NCI-H2029 treated with DMSO at 0.1 percent for 48 hours (cell line): ENCODE results near the gene ARIH1.
"Not testable (repeated sequence)": the region's sequence is repeated elsewhere in the genome, so short reads cannot be mapped to it uniquely, and the experiment has no call there.

Source experiments
- DNase-seq: peaks from one replicate; lab custom pipeline; 2025; lab: John Stamatoyannopoulos, UW

The ARIH1 gene

GRCh38 chr15:72608084-72608483 lies 134.0 kb downstream of the ARIH1 start:
- DNase-seq: not testable (repeated sequence)

DNA sequence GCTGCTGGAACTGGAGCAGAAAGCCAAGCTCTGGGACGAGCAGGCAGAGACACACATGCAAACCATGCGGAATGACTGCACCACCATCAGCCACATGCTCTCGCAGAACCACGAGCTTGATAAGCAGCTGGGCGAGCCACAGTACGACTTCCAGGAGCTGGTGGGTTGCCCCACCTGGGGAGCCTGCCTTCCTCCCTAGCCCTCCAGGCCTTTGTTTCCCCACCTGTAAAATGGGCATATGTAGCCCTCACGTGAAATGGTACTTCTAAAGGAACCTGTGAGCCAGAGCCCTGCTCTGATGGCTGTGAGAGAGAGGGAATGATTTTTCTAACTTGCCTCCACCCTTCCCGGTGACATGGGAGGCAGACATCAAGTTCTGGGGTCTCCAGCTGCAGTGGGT lies 135.7 kb downstream of the ARIH1 start:
- DNase-seq: no peak

GRCh38 chr15:72612324-72612723 lies 138.2 kb downstream of the ARIH1 start:
- DNase-seq: not testable (repeated sequence)

- peak; percentile 43 for DNase-seq
Observed at GRCh38 chr15:72614810-72615532, 140.8 kb downstream of the ARIH1 start.

GRCh38 chr15:72615533-72616233 lies 141.6 kb downstream of the ARIH1 start:
- DNase-seq: peak; percentile 43

GRCh38 chr15:72616491-72617210 lies 142.5 kb downstream of the ARIH1 start:
- no peak for DNase-seq

- DNase-seq: not testable (repeated sequence)
Observed at GRCh38 chr15:72623854-72624253, 149.7 kb downstream of the ARIH1 start.

GRCh38 chr15:72626153-72626552 lies 152.0 kb downstream of the ARIH1 start:
- DNase-seq: not testable (repeated sequence)

DNA sequence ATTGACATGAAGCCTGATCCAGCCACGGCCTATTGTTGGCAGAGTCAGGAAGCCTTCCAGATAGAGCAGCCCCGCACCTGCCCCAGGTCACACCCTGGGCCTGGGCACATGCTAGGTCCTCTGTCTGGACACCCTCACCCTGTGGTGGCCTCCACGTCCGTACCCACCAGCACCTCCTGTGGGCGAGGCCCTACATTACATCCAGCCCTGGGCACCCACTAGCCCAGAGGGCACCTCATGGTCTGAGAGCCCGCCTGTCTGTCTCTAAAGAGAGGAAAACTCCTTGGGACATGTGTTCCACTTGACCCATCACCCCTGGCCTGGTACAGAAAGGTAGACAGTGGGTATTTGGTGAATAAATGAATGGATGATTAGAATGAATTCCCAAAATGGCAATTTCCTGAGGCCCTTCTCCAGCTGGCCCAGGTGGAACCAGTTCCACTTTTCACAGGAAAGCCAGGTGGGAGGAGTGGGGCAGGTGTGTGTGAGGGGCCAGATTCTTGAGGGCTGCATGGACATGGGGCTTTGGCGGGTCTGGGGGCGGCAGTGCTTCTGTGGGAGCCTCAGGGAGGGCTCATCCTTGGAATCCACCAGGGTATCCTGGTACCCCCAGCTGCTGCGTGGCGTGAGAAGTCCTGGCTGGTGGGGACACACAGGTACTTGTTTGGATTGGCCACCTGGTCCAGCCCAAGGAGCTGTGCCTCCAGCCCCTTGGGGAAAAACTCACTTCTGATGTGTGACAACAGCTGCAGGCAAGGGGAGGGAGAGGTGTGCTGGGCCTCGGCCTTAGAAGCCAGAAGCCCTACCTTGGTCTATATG lies 154.3 kb downstream of the ARIH1 start:
- DNase-seq: not testable (repeated sequence)

DNA sequence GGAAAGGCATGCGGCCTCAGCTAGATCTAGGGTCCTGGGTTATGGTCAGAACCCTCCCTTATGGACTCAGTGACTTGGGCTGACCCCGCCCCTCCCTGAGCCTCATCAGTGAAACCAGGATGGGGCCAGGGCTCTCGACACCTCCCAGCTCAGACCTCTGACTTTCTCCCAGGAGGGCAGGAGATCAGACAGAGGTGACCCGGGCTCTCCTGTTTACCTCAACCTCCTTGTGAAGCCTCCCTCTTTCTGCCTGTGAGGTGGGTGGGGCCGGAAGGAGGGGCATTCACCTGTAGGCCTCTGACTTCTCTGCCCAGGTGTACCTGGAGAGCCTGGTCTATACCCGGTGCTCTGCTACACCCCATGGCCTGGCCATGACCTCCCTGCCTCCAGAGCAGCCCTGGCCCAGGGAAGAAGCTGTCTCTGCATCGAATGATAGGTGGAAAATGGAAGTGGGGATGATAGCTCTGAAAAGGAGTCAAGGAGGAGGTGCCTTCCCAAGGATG lies 155.0 kb downstream of the ARIH1 start:
- not testable (repeated sequence) for DNase-seq

GRCh38 chr15:72636519-72637282 lies 162.6 kb downstream of the ARIH1 start:
- DNase-seq: not testable (repeated sequence)

- not testable (repeated sequence) for DNase-seq
Observed at GRCh38 chr15:72639759-72640483, 165.8 kb downstream of the ARIH1 start.

DNA sequence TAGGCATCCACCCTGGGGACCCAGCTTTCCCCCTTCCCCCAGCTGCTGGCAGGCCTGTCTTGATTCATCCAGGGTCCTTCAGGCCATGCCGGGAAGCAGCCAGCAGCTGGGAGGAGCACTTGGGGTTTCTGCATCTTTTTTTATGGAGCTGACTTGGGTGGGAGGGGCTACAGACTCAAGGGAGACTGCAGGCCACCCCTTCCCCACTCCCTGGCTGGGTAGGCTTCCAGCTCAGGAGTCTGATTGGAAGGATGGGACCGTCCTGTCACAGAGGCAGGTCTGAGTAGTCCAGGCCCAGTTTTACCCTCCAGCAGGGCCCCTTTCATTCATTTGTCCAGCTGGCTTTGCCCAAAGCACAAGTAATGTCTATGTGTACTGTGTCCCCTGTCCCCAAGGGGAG lies 168.1 kb downstream of the ARIH1 start:
- DNase-seq: not testable (repeated sequence)

- not testable (repeated sequence) for DNase-seq
Observed at GRCh38 chr15:72648631-72649253, 174.6 kb downstream of the ARIH1 start.
